ELR (cell line): ENCODE data around the gene FARP1.

Experiments used
- DNase-seq: peaks from one replicate; pipeline ENCODE4 v3.0.0-alpha.2; 2015; ENCODE audit warnings: low read depth

FARP1 gene

DNA sequence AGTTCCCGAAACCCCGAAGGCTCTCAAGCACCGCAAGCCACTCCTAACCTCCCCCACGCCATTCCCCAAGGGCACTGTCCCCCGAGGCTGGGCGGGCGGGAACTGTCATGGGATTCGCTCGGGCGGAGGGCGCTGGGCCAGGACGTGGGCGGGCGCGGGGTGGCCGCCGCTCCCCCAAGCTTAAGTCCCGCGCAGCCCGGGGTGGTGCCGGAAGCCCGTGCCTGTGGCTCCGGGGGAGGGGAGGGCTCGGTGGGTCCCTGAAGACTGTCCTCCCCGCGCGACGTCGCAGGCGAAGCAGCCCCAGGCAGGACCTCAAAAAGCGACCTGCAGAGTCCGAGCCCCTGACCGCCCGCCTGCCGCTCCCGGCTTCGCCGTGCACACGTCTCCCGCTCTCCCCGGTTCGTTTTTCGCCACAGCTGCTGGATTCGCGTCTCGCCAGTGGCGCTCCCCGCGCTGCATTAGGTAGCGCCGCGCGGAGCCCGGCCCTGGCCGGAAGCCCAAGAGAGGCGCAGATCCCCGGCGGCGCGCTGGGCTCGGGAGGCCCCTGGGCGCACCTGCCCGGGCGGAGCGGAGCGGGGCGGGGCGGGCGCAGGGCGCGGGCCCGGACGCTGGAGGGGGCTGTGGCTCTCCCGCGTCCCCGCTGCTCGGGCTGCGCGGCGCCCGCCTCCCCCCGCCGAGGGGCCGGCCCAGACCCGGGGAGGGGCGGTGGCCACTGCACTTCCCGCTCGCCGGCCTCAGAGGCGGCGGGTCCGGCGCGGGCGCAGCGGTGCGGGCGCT is at the start of gene FARP1:
Gene FARP1, plus strand, starts transcription at position 715 of the 777 bp plus-strand sequence. CDS start 70,149 bp downstream, outside the sequence.
- DNase-seq: peak; percentile 80

GRCh38 chr13:98094678-98095266 is 48.1 kb upstream of the FARP1 start:
- DNase-seq: no peak

GRCh38 chr13:98096059-98096458 is 46.8 kb upstream of the FARP1 start:
- no peak for DNase-seq

DNA sequence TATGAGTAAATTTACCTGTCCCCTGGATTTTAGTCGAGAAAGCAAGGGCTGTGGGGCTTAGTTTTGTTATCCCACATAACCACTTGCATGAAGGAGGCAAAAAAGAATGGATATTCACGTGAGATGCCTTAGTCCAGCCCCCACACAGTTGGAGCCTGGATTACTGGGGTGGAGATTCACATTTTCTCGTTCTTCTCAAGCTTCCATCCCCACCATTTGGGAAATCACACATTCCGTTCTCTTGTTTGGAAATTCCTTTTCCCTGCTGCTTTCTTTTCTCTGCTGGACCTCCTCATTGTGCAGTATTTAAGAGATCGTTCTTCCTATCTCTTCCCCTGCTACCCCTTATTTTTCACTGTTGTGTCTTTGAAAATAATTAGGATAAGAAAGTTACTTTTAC is 45.1 kb upstream of the FARP1 start:
- no peak for DNase-seq

GRCh38 chr13:98098516-98098915 is 44.4 kb upstream of the FARP1 start:
- peak; percentile 74 for DNase-seq

- no peak for DNase-seq
Observed at GRCh38 chr13:98099627-98100026, 43.3 kb upstream of the FARP1 start.

GRCh38 chr13:98100481-98100880 is 42.4 kb upstream of the FARP1 start:
- DNase-seq: no peak

- peak; percentile 53 for DNase-seq
Observed at GRCh38 chr13:98103531-98103930, 39.4 kb upstream of the FARP1 start.

DNA sequence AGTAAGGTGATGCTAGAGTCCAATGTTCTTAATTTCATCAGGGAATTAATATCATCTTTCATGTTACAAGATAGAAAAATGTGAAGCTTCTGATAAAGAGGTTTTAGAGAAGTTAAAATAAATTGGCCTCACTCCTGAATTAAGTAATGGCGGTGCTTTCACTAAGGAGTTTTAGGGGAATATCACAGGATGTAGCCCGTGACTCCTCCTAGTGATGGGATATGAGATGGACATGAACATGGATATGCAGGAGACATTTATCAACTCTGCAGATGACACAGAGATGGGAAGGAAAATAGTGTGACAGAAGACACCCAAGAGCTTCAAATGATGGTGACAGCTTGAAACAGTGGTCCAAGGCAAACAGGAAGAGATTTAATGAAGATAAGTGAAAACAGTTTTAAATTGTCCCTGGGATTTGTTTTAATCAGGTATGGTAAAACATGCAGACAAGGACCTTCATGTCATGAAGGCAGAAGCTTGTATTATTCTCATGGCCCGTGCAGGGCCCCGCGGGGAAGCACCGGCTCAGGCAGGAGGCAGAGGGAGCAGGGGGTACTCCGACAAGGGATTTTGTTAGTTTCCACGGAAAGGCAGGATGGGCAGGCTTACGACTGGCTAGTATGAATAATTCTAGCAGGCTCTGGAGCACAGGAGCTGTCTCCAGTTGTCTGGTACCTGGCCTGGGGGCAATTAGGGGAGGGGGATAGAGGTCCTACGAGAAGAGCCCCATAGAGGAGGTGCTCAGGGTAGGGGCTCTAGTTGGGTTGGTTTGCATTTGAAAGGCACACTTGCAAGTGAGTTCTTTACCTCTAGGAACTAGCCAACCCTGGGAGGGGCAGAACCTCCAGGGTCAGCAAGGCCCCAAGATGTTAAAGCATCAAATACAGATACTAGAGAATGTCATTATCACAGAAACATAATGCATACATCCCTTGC is 38.7 kb upstream of the FARP1 start:
- peak; percentile 47 for DNase-seq

- peak; percentile 23 for DNase-seq
Observed at GRCh38 chr13:98105929-98106336, 37.0 kb upstream of the FARP1 start.

GRCh38 chr13:98108341-98108740 is 34.6 kb upstream of the FARP1 start:
- no peak for DNase-seq

DNA sequence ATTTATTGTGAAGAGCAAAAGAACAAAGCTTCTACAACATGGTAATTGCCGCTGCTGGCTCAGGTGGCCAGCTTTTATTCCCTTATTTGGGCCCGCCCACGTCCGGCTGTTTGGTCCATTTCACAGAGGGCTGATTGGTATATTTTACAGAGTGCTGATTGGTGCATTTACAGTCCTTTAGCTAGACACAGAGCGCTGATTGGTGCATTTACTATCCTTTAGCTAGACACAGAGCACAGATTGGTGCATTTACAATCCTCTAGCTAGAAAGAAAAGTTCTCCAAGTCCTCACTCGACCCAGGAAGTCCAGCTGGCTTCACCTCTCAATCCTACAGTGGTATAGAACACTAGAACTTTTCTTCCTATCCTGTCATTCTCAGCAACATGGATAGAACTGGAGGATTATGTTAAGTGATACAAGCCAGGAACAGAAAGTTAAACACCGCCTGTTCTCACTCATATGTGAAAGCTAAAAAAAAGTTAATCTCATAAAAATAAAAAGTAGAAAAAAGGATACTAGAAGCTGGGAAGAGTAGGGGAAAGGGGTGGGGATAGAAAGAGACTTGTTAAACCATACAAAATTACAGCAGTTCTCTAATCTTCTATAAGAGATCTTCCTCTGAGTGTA is 33.6 kb upstream of the FARP1 start:
- DNase-seq: no peak

GRCh38 chr13:98110749-98111148 is 32.1 kb upstream of the FARP1 start:
- no peak for DNase-seq

GRCh38 chr13:98111168-98112098 is 31.5 kb upstream of the FARP1 start:
- no peak for DNase-seq

- no peak for DNase-seq
Observed at GRCh38 chr13:98112456-98112855, 30.4 kb upstream of the FARP1 start.

GRCh38 chr13:98118865-98119264 is 24.0 kb upstream of the FARP1 start:
- no peak for DNase-seq

DNA sequence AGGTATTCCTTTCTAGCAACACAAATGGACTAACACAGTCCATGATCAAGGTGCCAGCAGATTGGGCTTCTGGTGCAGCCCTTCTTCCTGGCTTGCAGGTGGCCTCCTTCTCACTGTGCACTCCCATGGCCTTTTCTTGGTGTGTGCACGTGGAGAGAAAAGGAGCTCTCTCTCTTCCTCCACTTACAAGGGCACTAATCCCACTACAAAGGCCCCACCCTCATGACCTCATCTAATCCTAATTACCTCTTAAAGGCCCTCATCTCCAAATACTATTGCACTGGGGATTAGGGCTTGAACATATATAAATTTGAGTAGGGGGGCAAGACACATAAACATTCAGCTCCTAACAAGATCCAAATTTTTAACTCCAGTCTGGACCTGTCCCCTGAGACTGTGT is 19.7 kb upstream of the FARP1 start:
- DNase-seq: no peak

DNA sequence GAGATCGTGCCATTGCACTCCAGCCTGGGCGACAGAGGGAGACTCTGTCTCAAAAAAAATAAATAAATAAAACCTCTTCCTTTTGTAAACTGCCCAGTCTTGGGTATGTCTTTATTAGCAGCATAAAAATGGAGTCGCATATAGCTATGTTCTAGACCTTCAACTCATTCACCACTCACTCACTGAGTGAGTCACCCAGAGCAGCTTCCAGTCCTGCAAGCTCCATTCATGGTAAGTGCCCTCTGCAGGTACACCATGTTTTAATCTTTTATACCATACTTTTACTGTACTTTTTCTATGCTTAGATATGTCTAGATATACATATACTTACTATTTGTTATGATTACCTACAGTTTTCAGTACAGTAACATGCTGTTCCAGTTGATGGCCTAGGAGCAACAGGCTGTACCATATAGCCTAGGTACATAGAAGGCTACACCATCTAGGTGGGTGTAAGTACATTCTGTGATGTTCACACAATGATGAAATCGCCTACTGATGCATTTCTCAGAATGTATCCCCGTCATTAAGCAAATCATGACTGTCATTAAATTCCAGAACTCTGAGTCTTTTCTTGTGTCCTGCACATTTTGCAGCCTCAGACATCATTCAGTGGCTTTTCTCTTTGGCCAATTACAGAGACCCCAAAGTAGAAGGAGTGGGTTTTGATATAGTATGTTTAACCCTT is 13.7 kb upstream of the FARP1 start:
- peak; percentile 70 for DNase-seq

- no peak for DNase-seq
Observed at GRCh38 chr13:98133946-98134345, 8.9 kb upstream of the FARP1 start.

GRCh38 chr13:98134901-98135300 is 8.0 kb upstream of the FARP1 start:
- no peak for DNase-seq
